Myocyte (in vitro differentiated cells): Measurements from ENCODE around the gene DDX4. TPM values are rescaled to one million over a fixed set of nuclear protein-coding genes. Genes with fewer than 3 reads are reported as not detected.
A peak's percentile ranks its signal among the peaks of the same experiment; 100 is the strongest.

Experiments used
- DNase-seq: peaks from one replicate; pipeline ENCODE4 v3.0.0-alpha.2; 2012; ENCODE audit warnings: low read depth
- total RNA-seq: library from RNA; depleted of rRNA; stranded (reverse); fragments of >200 nt; gene quantifications from 2 replicates; pipeline ENCODE4 v1.2.3, GENCODE V29; 2014

DDX4 gene
- total RNA-seq, 1 donor from 2014 or later, result not detected

GRCh38 chr5:55820488-55820887 is 82.6 kb downstream of the DDX4 start:
- DNase-seq, result peak; percentile 57

GRCh38 chr5:55821731-55822512 is 84.1 kb downstream of the DDX4 start:
- no peak for DNase-seq

GRCh38 chr5:55823151-55823796 is 85.4 kb downstream of the DDX4 start:
- no peak for DNase-seq

- no peak for DNase-seq
Observed at GRCh38 chr5:55829956-55830355, 92.1 kb downstream of the DDX4 start.

GRCh38 chr5:55832446-55832845 is 94.6 kb downstream of the DDX4 start:
- DNase-seq, result no peak

GRCh38 chr5:55836191-55836590 is 98.3 kb downstream of the DDX4 start:
- DNase-seq, result peak; percentile 6

GRCh38 chr5:55841976-55842375 is 104.1 kb downstream of the DDX4 start:
- no peak for DNase-seq

DNA sequence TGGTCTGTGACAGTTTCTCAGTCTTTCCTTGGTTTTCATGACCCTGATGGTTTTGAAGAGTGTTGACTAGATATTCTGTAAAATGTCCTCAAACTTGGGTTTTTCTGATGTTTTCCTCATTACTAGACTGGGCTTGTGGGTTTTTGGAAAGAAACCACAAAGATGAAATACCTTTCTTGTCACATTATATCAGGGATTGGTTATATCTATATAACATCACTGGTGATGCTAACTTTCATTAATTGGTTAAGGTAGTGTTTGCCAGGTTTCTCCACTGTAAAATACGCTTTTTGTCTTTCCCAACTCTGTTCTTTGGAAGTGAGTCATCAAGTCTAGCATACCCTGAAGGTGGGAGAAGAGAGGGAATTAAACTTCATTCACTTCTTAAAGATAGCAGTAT is 110.0 kb downstream of the DDX4 start:
- DNase-seq, result no peak

DNA sequence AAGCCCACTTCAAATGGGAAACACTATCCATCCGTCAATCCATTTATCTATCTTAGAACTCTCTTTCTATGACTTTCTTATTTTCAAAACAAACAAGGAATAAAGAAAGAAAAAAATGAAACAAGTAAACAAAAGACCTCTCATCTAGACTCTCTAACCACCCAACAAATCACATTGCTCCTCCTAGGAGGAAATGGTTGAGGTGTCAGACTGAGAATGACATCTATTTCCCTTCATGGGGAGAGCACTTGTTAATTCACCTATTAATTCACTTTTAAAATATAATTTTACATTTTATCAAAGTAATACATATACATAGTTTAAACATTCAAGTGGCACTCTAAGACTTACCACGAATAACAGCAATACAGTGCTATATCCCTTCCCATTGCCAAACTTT is 110.9 kb downstream of the DDX4 start:
- no peak for DNase-seq

GRCh38 chr5:55850839-55851674 is 113.2 kb downstream of the DDX4 start, which contains the start of gene IL31RA:
IL31RA (plus strand) TSS chr5:55851357; CDS start chr5:55851571, 214 bp downstream.
- peak; percentile 23 for DNase-seq

- DNase-seq, result no peak
Observed at GRCh38 chr5:55851675-55851979, 113.8 kb downstream of the DDX4 start.

GRCh38 chr5:55852503-55852902 is 114.6 kb downstream of the DDX4 start:
- no peak for DNase-seq

- DNase-seq, result no peak
Observed at GRCh38 chr5:55853041-55853670, 115.3 kb downstream of the DDX4 start.

DNA sequence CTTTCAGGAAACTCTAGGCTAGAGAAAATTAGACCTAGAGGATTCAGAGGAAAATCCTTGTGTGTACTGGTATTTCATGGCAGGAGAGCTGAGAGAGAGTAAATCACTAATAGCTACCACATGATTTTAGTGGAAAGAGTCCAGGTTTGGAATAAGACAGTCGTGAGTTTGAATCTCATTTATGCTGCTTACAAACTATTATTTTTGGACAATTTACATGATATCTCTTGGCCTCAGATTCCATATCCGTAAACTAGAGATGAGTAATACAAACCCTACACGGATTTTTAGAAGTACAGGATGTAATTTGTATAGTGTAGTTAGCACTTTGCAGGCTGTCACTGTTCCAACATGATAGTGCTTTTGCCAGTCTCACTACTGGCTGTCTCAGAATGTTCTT is 116.0 kb downstream of the DDX4 start:
- no peak for DNase-seq

DNA sequence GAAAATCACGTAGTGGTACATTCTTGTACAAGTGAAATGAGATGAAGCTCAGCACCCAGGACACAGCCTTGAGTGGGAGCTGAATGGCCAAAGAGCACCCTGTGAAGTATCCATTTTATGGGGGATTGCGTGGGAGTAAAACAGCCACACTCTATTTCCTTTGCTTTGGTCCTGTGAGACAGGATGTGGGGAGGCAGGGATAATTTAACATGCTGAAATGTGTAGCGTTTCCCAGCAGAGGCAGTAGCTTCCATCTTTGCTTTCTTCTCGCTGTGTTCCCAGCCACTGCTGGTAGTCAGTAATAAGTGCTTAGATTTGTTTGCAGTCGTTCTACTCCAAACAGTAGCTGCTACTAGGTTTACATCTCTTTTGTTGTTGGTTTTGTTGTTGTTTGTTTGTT is 117.6 kb downstream of the DDX4 start:
- DNase-seq, result no peak

GRCh38 chr5:55856516-55857246 is 118.8 kb downstream of the DDX4 start:
- no peak for DNase-seq

GRCh38 chr5:55857247-55857640 is 119.4 kb downstream of the DDX4 start:
- peak; percentile 7 for DNase-seq

DNA sequence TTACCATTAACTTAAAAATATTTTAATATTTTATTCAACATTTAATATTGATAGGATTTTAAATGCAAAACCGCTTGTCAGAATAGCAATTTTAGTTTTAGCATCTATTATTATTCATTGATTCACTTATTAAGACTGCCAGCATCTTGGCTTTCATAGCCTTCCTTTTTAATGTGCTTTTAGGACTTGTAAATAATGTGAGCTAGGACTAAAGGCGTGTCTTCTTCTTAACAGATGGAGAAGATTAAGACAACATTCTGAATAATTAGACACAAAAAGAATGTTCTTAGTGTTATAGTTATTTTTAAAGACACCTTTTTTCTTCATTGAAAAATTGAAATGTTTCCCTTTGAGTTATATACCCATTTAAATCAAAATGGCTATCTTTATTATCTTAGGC is 120.2 kb downstream of the DDX4 start:
- DNase-seq, result no peak

- DNase-seq, result no peak
Observed at GRCh38 chr5:55860288-55860687, 122.4 kb downstream of the DDX4 start.

GRCh38 chr5:55860709-55861108 is 122.8 kb downstream of the DDX4 start:
- no peak for DNase-seq
